ENCODE results near the gene STH.

- TF ChIP-seq, protein P1, sequence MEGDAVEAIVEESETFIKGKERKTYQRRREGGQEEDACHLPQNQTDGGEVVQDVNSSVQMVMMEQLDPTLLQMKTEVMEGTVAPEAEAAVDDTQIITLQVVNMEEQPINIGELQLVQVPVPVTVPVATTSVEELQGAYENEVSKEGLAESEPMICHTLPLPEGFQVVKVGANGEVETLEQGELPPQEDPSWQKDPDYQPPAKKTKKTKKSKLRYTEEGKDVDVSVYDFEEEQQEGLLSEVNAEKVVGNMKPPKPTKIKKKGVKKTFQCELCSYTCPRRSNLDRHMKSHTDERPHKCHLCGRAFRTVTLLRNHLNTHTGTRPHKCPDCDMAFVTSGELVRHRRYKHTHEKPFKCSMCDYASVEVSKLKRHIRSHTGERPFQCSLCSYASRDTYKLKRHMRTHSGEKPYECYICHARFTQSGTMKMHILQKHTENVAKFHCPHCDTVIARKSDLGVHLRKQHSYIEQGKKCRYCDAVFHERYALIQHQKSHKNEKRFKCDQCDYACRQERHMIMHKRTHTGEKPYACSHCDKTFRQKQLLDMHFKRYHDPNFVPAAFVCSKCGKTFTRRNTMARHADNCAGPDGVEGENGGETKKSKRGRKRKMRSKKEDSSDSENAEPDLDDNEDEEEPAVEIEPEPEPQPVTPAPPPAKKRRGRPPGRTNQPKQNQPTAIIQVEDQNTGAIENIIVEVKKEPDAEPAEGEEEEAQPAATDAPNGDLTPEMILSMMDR (IDR thresholded peaks at IDR 0.05; ENCODE audit: low read length), result no peak
- TF ChIP-seq EZH2 (optimal IDR thresholded peaks at IDR 0.05; ENCODE audit: low read depth, low read length), result no peak
These were observed 12.9 kb downstream of the STH start for GRCh38 chr17:46011711-46012505.
